HG03571 (cell line): ENCODE data around the gene ZBTB26.

Experiments
- ATAC-seq: cut with Tn5 transposase; IDR thresholded peaks from one replicate; pipeline ENCODE4 v1.9.1; 2021; ENCODE audit not compliant: unreplicated experiment

Gene ZBTB26, protein sequence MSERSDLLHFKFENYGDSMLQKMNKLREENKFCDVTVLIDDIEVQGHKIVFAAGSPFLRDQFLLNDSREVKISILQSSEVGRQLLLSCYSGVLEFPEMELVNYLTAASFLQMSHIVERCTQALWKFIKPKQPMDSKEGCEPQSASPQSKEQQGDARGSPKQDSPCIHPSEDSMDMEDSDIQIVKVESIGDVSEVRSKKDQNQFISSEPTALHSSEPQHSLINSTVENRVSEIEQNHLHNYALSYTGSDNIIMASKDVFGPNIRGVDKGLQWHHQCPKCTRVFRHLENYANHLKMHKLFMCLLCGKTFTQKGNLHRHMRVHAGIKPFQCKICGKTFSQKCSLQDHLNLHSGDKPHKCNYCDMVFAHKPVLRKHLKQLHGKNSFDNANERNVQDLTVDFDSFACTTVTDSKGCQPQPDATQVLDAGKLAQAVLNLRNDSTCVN

DNA sequence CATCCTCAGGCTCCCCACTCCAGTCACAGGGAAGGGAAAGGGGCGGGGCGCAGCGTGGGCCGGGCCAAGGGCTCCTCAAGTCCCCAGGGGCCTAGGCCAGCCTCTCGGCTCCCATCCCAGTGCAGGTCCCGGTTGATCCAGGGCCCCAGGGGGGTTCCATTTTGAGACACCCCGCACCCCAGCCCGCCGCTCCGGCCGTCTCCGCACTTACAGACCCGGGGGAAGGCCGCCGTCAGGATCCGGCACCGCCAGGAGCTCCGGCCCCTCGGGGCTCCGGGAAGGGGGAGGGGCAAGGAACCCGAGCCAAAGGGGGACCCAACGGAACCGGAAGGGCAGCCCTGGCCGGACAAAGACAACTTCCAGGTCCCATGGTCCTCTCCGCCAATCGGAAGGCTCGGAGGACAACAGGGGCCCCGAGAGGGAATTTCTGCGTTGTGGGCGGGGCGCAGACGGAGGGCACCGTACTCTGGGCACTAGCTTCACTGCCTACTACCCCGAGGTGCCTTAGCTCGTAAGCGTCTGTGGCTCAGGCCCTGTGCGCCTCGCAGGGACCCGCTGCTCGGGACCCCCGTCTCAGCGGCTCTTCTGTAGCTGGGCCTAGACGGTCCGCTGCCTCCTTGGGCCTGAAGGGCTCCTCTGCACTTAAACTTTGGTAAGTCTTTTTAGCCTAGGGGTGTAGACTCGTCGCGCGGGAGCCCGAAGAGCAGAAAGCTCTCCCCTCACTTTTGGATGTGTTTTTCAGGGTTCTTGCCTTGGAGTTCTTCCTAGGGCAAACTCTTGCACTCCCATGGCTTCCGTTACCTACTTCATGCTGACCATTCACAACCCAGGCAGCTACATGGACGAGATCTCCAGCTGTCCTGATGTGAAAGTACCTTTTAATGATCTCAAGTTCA lies at the start of gene ZBTB26:
Gene ZBTB26 (minus strand): TSS at position 287 of the 896 bp plus-strand sequence. CDS start 11,578 bp downstream, outside the sequence.
- ATAC-seq: peak; percentile 94

DNA sequence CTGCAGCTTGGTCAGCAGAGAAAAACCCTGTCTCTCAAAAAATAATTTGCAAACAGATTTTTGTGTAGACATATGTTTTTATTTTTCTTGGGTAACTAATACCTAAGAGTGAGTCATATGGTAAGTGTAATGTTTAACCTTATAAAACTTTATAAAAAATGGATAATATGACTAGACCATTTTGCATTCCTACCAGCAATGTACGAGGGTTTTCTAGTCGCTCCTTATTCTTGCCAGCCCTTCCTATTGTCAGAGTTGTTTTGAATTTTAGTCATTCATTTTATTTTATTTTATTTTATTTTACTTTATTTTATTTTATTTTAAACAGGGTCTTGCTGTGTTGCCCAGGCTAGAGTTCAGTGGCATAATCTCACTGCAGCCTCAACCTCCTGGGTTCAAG lies 47.3 kb upstream of the ZBTB26 start:
- no peak for ATAC-seq

DNA sequence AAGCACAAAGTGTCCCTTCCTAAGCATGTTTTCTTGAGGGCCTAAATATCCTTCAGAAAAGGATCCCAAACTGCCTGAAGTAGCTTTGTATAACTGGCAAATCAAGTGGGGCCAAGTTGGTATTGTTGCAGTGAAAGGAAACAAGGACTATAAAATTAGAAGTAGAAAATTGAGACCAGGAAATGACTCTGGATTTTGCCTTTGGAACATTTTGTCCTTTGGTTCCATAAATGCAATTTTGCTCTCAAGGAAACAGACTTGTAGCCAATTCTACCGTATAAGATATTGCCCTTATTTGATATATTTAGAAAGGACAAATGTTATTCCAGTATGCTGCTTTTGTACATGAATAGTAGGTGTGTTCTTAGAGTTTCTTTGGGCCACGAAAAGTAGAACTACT lies 43.9 kb upstream of the ZBTB26 start:
- no peak for ATAC-seq

DNA sequence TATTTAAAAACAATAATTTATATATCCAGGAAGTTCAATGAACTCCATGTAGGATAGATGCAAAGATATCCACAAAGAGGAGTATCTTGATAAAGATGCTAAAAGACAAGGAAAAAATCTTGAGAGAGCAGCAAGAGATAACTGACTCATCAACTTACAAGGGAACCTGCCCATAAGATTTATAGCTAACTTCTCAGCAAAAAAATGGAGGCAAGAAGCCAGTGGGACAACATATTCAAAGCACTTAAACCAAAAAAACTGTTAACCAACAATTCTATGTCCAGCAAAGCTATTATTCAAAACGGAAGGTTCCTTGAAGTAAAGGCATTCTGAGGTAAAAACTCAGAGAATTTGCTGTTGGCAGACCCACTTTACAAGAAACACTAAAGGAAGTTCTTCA lies 29.8 kb upstream of the ZBTB26 start:
- no peak for ATAC-seq

DNA sequence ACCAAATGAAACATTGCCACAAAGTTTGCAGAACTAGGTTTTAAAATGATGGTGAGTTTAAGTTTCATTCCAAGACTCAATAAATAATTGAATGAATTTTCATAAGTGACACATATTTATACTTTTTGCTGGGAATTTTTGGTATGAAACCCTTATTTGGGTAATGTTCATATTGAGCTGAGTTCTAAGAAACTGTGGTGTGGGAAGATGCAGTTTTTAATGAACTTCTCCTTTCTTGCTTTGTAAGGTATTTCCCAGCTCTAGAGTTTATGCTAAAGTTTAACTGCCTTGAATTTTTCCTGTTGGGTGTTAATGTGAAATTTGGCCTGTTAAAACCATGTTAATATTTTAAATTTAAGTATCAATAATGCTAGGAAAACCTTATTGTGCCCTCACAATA lies 24.6 kb upstream of the ZBTB26 start:
- no peak for ATAC-seq

DNA sequence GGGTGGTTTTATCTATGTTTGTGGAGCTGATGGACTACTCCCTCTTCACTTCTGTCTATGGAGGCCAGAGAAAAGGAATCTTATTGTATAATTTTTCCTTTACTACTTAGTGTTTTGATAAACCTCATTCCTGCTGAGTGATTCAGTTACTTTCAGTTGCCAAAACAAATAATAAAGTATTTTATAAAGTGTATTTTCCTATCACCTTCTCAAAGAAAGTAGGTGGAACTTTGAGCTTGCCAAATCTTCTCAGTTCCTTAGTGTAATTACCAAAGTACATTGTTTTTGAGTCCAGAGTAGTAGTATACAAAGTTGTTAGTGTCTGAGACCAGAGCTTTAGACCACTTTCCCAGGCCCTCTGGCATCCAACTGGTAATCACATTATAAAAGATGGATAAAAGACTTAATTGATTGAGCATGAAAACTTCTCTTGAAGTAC lies 23.0 kb upstream of the ZBTB26 start:
- ATAC-seq: no peak

DNA sequence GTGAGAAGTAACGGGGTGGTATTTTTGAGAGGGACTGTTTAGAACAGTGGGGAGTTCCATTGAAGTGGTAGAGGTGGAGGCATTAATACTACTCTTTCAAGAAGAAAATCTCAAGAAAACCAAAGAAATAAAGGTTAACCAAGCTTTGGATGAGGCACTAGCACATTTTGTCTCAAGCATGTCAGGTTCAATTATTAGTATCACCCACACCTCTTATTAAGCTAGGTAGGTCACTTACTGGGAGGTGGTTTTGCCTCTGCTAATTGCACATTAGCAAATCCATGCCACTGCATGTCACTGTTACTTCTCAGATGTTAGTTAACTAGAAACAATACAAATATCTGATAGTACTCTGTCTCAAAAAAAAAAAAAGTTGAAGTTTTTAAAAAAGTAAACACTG lies 19.7 kb upstream of the ZBTB26 start:
- no peak for ATAC-seq

DNA sequence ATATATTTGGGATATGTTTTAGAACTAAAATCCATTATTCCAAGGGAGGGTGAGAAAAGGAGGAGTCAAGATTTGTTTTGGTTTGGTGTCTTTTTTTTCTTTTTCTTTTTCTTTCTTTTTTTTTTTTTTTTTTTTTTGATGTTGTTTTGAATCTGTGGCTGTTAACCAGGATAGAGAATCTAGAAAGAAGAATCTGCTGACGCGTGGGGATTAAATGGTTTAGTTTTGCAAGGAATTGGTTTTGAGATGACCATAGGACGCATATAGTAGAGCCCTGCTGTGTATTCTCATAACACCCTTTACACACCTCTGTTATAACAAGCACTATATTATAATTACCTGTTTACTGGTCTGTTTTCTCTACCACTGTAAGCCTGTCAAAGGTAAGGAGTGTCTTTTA lies 19.0 kb upstream of the ZBTB26 start:
- ATAC-seq: no peak

DNA sequence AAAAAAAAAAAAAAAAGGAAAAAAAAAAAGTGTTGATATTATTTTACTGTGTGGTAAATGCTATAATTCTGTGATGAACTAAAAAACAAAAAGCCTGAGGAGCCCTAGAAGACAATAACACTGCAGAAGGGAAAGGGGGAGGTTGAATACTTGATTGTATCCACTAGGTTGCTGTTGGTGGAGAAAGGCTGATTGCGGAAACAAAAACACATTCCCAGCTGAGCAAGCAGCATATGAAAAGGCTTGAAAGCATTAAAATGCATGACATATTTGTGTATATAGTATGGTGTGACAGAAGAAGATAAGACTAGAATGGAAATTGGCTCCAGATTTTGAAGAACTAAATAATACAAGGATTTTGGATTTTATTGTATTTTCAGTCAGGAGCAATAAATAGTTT lies 18.4 kb upstream of the ZBTB26 start:
- ATAC-seq: no peak

DNA sequence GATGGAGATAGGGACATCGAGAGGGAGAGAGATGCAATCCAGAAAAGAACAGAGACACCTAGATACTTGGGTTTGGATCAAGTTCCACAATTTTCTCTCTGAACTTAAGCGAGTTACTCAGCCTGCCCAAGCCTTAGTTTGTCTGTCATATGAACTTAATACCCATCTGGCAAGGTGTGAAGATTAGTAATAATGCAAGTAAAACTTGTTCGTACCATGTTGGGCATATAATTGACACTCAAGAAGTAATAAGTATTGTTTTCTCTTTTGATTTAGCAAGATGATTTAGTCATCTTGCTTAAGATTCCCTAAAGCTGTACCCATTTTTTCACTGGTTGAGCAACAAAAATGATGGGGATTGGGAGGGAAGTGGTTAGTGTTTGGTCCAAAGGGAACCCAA lies 17.0 kb upstream of the ZBTB26 start:
- ATAC-seq: no peak

DNA sequence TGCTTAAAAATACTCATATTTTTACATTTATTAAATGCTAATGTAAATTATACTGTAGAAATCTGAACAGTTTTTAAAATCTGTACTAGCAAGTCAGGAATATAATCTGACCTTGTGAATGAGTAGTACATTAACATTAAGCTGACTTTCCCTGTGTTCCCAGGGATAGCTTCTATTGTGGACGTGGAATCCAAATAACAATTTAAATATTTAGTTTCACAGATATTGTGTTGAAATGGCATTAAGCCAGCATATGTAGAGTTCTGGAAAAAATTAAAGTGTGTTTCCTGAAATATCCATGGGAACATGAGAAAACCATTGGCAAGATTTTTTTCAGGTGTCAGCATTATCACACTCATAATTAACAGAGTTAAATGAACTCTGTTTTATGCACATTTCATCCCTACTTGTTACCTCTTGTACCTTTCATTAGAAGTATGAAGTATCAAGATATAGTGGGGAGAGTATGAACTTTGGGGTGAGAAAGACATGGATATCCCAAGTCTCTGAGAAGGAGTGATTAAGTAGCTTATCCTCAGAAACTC lies 15.2 kb upstream of the ZBTB26 start:
- ATAC-seq: no peak

DNA sequence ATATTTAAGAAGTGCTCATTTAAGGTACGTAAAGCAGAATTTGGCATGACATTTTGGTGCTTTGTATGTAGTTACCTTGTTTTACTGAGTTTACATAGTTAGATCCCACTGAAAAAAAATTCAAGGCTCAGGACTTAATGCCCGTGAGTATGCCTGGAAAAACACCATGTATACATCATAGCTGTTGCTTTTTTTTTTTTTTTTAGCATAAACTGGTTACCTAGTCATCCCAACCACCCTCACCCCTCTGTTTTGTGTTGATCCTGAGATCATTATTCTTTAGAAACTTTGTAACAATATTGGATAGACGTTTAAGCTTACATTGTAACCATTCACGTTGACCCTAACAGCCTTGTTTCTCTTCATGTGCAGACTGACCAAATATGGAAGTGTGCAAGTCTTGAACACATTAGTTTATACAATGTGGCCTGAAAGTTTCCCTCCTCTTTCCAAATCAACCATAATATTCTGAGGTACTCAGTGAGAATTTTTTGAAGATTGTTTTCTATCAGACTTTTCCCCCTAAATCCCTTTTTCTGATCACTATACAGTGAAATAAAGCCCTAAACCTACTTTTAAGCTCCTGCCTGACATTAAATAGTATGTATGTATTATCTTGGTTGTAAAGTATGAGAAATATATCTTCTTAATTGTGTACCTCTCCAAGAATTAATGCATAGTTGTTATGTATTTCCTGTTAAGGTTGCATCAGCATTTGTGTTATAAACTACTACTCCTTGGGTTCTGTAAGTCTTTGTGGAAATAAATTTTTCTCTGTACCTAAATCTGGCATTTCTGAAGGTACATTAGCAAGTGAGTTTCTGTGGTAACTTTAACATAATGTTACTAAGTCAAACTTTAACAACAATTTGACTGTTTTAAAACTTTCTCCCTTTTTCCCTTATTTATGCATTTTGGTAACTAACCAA lies 13.9 kb upstream of the ZBTB26 start:
- ATAC-seq: no peak

DNA sequence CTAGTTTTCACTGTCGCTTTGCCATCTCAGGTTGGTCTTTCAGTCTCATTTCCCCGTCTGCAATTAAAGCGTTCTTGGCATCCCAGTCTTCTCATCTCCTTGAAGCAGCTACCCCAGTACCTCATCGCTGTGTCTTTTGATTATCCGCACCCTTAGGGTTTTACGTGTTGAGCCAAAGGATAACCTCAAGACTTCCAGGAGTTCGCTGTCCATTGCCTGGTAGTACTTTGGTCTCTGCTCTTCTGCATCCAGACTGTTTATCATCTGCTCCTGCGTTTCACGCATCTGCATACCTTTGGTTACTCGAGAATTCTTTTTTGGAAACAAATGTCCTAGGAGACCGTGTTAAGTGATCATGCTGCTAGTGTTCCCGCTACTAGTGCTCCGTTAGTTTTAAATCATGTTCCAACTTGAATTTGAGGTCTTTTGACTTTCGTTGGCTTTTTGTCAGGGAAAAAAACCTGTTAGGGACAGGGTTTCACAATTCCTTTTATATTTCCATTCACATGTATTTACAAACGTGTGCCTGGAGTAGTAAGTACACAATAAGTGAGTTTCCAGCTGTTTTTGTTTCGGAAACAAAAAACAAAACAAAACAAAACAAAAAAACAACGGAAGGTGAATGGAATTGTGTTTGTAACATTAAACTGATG lies 10.4 kb upstream of the ZBTB26 start:
- ATAC-seq: no peak

DNA sequence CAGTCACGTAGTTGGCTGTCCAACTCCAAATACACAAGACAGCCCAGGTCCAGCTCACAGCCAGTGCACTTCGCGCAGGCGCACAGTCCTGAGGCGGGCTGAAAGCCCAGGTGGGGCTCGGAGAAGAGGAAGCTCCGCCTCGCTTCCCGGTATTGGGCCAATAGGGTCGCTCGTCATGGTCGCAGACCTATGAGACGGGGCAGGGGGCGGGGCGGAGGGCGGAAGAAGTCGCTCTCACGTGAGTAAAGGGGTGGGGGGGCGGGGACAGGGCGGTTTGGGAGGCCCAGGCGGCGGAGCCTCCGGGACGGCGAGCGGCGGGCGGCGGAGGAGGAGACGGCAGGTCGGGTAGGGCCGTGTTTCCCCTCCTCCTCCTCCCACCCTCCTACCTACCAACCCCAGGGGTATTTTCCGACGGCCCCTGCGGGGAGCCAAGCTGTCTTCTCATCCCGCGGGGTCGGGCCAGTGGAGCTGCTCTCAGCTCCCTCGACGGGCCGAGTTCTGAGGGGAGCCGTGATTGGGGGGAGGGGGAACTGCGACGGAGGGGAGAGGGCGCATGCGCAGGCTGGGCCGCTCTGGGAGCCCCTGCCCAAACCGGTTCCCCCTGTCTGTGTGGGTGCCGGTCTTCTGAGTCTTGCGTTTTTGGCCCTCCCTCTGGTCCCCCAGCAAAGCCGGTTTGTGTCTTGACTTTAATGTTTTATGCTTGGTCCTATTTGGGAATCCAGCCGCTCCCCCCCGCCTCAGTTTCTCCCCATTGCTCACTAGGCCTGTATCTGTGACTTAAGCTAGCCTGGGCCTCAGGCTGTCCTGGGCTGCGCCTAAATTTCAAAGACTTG lies 9.7 kb upstream of the ZBTB26 start, which contains the start of gene RABGAP1:
Gene RABGAP1 (plus strand): TSS at position 272 of the 833 bp plus-strand sequence. CDS start 16,040 bp downstream, outside the sequence.
- peak; percentile 97 for ATAC-seq

DNA sequence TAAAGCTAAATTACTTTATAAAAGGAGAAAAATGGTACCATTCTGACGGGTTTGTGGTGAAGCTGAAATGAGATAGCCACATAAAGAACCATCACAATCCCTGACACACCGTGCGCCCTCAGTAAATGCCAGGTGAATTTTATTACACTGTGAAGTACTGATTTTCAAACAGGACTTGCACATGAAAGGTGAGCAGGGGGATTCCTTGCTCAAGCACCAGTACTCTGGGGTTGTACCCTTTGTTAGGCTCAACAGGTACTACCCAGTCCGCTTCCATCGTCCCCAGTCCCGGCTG lies 9.1 kb upstream of the ZBTB26 start:
- ATAC-seq: no peak

DNA sequence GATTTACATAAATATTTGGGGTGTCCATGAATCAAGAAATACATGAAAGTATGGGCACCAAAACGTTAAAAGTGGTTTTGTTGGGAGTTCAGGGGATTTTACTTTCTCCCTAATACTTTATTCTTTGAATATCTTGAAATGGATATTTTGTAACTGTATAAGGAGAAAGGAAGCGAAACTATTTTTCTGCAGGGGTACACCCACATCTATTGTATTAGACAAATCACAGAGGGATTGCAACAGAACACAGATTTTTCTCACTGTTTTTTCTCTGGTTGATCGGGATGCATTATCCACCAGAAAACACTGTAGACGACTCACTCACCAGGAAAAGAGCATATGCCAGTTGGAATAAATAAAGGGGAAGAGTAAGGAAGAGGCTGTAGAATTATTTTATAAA lies 8.3 kb upstream of the ZBTB26 start:
- no peak for ATAC-seq

DNA sequence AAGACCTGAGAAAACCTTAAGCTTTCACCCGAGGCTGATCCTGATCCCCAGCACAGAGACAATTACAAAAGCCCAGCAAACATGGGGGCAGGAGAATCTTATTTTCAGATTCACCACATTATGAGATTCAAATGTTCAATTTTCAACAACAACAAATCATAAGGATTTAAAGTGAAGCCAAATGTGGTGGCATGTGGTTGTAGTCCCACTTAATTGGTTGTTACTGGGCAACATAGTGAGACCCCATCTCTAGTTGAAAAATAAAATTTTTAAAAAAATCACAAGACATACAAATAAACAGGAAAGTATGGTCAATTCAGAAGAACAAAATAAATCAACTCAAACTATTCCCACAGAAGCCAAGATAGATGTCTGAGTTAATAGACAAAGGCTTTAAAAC lies 5.6 kb upstream of the ZBTB26 start:
- ATAC-seq: no peak

DNA sequence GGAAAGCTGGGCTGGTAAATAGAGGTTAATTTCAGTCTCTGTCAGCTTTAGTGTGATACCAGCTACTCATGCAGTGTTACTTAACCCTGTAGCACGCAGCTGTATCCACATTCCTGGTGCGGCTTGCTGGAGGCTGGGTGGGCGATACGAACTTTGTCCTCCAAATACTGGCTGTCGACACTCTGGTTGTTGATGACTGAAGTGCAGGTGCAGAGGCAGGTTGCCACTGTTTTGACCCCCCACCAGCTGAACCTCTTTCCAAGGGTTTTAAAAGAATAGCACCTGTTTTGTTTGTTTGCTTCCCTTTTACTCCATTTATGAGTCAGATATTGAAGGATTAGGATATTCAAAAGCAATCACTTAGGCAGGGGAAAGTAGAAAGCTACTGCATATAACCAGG lies 5.2 kb upstream of the ZBTB26 start:
- ATAC-seq: no peak

DNA sequence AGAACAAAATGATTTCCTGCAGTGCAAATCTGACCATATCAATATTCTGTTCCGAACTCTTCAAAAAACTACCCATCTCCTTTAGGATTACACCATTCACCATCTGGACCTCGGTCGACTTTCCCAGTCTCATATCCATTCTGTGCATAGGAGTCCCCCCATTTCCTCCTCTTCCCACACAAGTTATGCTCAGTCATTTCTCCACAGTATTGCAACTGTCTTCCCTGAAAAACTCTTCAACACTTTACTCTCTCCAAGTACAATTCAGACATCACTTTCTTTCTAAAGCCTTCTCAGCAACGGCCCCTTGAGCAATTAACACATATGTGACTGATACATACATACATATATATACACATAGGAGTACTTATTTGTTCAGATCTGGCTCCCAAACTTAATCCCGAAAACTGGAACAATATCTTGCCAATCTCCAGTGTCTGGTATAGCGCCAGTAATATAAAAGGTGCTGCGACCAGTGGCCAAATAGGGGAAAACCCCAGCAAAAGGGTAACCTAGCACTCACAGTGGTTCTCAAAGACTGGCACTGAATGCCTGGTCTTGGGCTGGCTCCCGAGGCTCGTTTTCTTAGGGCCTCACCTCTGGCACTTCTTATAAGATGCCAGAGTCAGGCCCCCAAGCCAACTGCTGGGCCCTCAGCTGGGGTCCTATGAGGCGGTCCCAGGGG lies 629 bp downstream of the ZBTB26 start:
- no peak for ATAC-seq
